GM21390 (cell line): ENCODE data around the gene TCAF1.

Experiments
- ATAC-seq: cut with Tn5 transposase; IDR thresholded peaks from one replicate; pipeline ENCODE4 v1.9.1; 2021; ENCODE audit not compliant: unreplicated experiment

Gene TCAF1, protein sequence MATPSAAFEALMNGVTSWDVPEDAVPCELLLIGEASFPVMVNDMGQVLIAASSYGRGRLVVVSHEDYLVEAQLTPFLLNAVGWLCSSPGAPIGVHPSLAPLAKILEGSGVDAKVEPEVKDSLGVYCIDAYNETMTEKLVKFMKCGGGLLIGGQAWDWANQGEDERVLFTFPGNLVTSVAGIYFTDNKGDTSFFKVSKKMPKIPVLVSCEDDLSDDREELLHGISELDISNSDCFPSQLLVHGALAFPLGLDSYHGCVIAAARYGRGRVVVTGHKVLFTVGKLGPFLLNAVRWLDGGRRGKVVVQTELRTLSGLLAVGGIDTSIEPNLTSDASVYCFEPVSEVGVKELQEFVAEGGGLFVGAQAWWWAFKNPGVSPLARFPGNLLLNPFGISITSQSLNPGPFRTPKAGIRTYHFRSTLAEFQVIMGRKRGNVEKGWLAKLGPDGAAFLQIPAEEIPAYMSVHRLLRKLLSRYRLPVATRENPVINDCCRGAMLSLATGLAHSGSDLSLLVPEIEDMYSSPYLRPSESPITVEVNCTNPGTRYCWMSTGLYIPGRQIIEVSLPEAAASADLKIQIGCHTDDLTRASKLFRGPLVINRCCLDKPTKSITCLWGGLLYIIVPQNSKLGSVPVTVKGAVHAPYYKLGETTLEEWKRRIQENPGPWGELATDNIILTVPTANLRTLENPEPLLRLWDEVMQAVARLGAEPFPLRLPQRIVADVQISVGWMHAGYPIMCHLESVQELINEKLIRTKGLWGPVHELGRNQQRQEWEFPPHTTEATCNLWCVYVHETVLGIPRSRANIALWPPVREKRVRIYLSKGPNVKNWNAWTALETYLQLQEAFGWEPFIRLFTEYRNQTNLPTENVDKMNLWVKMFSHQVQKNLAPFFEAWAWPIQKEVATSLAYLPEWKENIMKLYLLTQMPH

DNA sequence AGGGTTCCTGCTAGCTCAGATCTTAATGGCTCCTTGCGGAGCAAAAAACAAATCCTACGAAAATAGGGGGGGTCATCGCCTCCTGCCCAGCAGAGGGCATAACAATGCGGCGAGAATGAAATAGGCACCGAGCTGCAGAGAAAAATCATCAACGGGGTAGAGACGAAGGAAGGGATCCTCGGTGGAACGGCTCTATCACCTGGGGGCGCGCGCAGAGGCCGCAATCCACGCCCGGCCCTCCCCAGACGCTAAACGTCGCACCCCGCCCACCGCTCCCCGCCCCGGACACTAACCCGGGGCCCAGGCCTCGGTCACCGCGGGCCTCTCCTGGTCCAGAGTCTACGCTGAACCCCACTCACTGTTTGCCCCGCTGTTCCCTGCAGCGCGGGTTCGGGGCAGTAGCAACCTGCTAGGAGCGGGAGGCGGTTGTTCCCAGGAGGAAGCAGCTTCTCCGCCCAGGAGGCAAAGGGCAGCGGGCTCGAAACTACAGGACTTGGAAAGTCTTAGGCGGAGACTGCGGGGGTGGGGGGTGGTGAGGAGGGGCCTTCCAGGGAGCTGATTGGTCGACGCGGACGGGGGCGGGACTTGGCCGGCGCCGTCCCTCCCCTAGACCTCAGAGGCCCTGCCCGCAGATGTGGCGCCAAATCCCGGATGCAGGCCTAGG lies at the start of gene TCAF1:
Gene TCAF1, minus strand, starts transcription at position 509 of the 664 bp plus-strand sequence. CDS start 25,568 bp downstream, outside the sequence.
- ATAC-seq: peak; percentile 94

DNA sequence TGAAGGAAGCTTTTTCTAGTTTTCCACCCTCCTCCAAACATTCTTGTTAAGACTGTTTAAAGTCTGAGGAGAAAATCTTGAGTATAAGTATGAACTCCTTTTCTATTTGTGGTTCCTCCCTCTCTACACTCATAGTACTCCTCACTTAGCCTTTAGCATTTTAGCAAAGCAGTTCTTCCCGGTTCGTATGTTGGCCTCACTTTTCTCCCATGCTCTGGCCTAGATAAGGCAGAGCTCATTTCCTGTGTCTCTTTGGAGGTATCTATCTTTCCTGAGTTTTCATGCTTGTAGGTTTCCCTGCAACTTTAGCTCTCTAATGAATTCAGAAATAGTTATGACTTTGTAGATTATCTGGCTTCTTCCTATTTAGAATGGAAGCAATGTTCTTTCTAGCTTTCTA lies 46.8 kb upstream of the TCAF1 start:
- ATAC-seq: no peak

DNA sequence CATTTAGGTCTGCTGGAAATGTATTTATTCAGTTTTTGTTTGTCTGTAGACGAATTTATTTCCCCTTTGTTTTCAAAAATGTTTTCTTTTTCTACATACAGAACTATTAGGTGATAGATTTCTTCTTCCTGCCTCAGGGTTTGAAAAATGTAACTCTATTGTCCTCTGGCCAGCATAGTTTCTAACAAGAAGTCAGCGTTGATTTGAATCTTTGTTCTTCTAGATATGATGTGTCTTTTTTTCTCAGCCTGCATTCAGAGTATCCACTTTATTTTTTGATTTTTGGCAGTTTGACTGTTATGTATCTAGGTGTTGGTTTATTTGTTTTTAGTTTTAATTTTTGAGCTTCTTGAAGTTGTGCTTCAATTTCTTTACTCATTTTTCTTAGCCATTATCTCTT lies 45.1 kb upstream of the TCAF1 start:
- no peak for ATAC-seq

DNA sequence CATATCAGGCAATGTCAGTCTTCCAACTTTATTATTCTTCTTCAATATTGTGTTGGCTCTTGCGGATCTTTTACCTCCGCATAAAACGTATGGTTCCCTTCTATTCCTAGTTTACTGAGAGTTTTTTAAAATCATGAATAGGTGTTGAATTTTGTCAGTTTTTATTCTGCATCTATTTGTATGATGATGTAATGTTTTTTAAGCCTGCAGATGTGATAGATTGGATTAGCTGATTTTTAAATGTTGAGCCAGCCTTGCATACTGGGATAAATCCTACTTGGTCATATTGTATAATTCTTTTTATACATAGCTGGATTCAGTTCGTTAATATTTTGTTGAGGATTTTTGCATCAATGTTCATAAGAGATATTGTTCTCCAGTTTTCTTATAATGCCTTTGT lies 43.4 kb upstream of the TCAF1 start:
- no peak for ATAC-seq

DNA sequence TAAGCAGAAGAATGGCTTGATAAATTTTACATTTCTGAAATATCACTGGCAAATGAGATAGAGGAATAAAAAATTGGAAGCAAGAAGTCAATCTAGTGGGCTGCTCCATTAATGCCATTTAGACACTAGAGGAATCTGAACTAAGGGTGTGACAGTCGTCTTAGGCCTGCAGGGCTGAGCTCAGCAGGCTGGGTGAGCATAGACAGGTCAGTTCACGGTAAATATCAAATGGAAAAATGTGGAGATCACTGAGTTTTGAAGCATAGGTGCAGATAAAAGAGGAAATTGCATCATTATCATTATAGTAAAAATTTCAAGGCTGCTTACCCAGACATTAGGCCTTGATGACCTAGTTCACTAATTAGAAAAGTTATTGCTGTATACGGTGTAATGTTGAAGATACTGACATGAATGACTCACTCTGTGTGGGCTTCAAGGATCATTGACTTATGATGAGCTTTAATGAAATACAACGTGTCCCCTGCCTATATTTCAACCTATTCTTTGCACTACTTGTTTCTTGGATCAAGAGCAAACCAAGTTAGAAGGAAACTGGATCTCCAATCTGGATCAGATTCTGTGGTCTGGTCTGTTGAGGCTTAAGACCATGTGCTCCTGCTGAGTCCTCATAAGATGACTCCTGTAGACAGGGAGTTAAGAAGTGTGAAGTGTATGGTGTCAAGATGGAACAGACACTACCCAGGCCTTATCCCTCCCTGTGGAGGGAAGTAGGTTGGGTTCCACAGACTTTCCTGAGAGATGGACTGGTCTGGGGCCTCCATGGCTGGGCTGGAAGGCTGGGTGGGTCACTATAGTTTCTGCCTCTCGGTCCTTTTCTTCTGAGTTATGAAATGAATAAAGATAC lies 36.6 kb upstream of the TCAF1 start:
- ATAC-seq: no peak

DNA sequence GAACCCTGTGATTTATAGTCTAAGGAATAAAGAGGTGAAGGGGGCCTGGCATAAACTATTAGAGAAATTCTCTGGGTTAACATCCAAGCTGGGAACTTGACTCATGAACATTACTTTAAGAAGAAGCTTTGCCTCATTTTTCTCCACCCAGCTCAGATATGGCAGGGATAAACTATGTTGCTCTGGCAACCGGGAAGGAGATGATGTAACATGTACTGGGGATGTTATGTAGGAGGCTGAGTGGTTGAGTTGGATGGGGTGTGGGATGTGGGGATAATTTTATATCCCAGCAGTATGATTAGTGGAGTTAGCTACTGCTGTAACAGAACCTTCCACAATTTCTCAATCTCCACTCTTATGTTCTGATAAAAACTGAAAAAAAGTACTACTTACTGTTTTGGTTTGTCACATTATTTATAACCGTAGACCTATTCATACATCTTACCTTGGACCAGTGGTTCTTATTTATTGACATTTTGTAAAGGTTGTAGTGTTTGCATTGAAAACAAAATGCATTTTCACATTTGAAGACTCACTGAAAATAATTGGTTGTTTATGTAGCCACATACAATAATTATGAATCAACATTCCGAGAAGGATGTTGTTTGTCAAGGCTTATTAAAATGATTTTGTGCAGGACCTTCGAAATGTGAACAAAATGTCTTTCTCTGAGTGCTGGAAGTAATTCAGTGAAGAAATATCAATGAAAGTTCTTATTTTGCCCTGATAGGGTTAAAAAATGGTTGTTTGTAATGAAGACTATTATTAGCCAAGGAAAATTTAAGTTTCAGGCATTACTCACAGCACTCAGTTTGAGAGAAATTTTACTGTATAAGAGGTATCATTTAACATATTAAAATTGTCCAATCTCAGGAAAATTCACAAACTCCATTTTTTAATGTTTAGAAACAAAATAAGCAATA lies 34.4 kb upstream of the TCAF1 start:
- no peak for ATAC-seq

DNA sequence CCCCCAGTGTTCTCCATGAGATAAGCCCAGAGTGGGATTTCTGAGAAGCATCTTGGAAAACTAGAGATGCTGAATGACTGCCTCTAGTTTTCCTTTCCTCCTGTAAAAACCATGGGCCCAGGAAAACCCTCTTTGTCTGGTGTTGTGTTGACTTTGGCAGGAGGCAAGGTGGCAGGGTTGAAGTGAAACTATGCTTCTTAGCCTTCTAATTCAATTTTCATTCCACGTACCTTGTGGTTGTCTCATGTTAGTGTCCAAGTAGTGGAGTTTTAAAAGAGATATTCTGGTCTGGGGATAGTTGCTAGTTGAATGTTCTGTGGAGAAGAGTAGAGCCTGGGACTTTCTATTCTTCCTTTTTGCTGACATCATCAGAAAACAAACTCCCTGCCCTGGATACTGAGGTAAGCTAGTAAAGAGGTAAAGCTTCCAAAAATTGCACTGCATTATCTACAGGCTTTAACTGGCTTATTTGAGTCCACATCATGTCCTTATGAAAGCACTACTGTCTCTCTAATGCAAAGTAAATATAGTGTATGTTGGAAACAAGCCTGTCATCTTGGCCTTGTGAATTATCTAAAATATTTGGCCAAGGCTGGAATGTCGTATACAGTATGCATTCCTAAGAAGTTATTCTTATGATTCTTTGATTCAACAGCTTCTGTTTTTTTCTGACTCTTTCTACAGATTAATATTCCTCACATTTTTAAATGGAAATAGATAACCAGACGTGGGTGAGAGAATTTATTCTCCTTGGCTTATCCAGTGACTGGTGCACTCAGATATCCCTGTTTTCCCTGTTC lies 32.8 kb upstream of the TCAF1 start, which contains the start of gene OR2F2:
Gene OR2F2, plus strand, starts transcription at position 708 of the 800 bp plus-strand sequence. Its CDS starts 0 bp downstream, at position 708.
- no peak for ATAC-seq

DNA sequence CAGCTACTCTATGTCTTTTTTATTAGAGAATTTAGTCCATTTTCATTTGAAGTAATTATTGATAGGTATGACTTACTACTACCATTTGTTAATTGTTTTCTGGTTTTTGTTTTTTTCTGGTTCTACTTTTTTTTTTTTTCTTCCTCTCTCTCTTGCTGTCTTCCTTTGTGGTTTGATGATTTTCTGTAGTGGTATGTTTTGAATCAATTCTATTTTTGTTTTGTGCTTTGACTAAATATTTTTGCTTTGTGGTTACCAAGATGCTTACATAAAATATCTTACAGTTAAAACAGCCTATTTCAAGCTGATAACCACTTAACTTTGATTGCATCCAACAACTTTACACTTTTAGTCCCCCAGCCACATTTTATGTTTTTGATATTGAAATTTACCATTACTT lies 29.8 kb upstream of the TCAF1 start:
- ATAC-seq: no peak

DNA sequence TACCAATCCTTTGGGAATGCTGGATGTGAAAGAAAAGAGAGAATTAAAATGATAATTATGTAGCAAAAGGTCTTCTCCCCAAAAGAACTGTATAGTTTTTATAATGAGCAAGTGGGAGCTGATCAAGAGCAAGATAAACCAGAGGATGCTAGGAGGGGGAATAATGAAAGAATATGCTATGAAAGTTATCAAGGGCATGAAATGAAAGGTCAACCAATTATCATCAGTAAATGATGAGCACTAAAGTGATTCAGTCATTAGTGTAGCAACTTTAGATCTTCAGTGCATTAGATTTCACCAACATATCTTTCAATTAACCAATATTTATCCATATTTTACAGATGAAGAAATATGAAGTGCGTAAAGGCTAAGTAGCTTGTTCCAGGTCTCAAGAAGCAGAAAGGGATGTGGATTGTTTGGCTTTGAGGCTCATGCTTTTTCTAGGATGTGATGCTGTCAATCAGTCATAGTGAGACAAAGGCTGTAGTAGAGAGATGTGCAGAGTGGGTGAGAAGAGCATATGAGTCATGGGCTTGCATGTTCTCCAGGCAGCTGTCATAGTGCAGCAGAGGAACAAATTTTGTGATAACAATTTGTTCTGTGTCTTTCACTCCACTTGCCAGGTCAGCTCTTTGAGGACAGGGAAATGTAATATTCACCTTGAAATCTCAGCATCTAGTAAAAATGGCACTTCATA lies 27.4 kb upstream of the TCAF1 start:
- peak; percentile 51 for ATAC-seq

DNA sequence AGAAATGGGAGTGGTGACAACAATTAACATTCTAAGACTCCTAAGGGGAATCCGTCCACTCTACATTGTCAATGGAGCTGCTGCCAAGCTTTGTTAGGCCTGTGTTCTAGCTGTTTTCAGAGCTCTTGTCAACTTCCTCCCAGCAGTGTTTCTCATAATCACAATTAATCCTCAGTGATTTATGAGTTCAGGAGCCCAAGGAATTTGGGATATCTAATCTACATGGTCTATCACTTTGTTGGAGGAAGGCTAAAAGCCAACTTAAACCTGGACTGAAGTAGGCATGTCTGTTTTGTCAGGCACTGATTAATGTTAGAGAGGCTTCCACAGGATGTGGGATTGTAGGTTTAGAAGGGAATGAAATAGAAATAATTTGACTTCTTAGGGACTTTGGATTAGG lies 22.9 kb upstream of the TCAF1 start:
- ATAC-seq: no peak

DNA sequence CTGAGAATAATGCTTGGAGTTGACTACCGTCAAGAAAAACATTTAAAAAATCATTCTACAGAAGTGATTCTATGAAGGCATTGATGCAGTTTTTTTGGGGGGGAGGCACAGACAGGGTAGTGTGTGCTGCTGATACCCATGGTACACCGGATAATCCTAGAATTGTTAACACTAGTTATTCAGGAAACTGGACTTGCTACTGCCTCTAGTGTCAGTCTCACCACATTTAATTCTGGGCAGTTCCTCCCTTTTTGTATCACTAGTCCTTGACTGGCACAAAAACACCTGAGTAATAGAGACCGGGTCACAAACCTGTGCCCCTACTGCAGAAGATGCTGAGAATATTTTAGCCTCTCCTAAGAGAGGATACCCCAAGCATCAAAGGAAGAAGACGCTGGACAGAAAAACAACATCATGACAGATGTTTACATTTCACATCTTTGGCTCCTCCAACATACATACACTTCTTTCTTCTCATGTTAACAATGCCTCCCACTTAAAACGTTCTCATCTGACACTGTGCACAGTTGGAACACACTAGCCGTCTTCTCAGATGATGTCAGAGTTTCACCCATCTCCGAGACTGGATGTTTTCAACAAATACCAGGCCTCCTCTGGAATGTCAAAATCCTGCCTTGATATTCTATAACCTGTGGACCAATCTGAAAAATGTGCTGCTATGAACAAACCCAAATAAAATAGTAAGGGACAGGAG lies 13.1 kb upstream of the TCAF1 start:
- ATAC-seq: no peak

DNA sequence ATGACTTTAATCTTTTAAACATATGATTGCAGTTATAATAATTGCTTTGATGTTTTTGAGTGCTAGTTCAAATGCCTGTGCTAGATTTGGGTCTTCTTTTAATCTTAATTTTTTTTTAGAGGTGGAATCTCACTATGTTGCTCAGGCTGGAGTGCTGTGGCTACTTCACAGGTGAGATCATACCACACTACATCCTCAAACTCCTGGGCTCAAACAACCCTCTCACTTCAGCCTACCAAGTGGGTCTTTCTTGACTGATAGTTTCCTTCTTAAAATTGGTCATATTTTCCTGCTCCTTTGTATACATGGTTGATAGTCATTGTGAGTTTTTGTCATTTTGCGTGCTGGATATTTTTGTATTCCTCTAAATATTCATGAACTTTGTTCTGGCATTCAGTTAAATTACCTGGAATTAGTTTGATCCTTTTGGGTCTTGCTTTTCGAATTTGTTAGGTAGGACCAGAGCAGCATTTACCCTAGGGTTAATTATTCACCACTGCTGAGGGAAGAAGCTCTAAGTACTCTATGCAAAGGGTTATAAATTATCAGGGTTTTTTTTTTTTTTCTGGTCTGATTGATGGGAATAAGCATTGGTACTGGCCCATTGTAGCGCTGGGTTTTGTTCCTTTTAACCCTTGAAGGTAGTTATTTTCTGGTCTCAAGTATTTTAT lies 12.1 kb upstream of the TCAF1 start:
- ATAC-seq: no peak

DNA sequence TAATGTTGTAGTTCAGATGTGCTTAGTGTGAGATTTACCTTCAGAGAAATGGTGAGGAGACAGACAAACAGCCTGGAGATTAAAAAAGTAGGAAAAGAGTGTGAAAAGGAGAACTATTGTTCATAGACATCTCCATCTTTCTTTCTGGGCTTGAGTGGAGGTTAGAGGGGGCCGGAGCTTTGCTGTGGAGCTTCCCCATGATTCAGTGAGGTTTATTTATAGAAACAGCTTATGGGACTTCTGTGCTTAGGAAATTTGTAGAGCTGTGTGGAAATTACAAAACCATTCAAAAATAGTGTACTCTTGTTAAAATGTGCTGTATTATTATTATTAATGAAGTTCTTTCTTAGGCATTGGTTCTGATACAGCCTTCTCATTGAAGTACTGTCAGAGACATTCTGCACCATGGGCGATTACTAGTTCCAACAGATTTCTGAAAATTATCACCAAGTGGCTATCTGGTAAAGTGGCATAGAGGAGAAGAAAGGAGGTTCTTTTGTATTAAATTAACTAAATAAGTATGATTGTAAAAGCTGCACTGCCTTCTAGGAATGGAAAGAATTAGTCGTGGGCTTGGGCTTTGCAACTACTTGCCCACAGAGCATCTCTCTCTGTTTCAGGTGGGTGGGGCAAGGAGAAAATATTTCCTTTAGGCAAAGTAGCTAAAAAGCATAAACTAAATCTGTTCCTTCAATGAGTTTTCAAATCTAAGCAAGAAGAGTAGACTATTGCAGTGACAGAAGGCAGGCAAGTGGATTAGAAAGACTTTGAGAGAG lies 8.7 kb upstream of the TCAF1 start:
- ATAC-seq: no peak

DNA sequence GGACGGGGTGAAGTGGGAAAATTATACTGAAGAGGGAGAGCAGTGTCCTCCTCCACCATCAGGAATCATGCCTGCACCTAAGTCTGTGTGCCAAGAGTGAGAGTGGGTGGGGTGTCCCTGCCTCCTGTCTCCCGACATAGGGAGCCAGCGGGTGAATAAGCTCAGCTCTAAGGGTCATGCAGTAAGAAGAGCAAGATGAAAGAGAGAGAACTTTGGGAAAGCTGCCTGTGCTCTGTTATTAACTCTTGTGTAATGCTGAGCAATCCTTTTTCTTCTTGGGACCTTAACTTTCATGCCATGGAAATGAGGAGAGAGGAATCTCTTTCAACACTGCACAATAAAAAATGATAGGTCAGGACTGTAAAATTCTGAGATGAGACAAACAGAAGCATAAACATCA lies 7.9 kb upstream of the TCAF1 start:
- ATAC-seq: no peak

DNA sequence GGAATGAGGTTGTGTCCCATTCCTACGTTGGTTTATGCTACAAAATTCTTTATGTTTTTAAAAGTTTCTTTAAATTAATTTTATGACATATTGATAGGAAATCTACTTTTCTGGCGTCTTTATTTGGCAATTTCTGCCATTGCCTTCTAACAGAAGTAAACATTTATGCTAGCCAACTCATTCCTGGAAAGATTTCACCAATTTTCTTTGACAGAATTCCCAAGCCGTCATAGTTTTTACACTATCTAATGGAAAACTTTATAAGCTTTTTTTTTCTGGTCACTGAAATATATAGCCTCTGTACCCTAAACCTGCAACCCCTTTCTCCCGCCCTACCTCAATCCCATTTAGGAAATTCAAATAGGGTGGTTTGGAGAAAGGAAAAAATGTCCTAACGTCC lies 6.1 kb upstream of the TCAF1 start:
- no peak for ATAC-seq

DNA sequence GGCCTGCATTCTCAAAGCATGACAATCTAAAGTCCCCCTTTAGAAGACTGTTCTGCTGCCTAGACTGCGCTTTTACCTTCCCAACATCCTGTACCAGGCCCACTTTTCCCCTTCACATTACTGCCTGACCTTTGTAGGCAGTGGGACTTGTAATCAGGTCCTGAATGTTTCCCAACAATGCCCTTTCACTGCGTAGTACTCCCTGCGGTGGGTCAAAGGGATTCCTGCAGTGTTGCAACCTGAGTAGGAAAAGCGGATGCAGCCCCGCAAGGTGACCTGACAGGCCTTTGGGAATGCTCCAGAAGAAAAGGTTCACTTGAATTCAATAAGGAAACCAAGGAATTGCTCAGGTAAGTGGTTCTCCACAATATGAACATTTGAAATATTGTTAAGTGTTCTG lies 4.9 kb upstream of the TCAF1 start:
- no peak for ATAC-seq
